ENCODE results near the gene DOCK9. TPM values are rescaled to one million over a fixed set of nuclear protein-coding genes. Genes with fewer than 3 reads are reported as not detected.
A peak's percentile ranks its signal among the peaks of the same experiment; 100 is the strongest.

Gene DOCK9
- total RNA-seq, 1 donor from 2014 or later, result 170 TPM

- TF ChIP-seq, protein P1, sequence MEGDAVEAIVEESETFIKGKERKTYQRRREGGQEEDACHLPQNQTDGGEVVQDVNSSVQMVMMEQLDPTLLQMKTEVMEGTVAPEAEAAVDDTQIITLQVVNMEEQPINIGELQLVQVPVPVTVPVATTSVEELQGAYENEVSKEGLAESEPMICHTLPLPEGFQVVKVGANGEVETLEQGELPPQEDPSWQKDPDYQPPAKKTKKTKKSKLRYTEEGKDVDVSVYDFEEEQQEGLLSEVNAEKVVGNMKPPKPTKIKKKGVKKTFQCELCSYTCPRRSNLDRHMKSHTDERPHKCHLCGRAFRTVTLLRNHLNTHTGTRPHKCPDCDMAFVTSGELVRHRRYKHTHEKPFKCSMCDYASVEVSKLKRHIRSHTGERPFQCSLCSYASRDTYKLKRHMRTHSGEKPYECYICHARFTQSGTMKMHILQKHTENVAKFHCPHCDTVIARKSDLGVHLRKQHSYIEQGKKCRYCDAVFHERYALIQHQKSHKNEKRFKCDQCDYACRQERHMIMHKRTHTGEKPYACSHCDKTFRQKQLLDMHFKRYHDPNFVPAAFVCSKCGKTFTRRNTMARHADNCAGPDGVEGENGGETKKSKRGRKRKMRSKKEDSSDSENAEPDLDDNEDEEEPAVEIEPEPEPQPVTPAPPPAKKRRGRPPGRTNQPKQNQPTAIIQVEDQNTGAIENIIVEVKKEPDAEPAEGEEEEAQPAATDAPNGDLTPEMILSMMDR (IDR thresholded peaks at IDR 0.05), result no peak
- H3K9me3 ChIP-seq, result no peaks in the 10 kb centered on the region
- no peaks in the 10 kb centered on the region for H3K27me3 ChIP-seq
- no peak overlapping the region for H3K27ac ChIP-seq
- no peak overlapping the region for H3K4me3 ChIP-seq
- no peak for DNase-seq
- intact Hi-C loops (cut with DNase I), result no loop called here
- H3K36me3 ChIP-seq, result peaks cover 51% of the 10 kb centered on the region
- ATAC-seq, result no peak
- no peaks in the 10 kb centered on the region for H3K4me1 ChIP-seq
Measured at GRCh38 chr13:98873377-98874028, 104.4 kb downstream of the DOCK9 start.

GRCh38 chr13:98871727-98872126, 106.1 kb downstream of the DOCK9 start:
- H3K4me1 ChIP-seq, result no peaks in the 10 kb centered on the region
- H3K4me3 ChIP-seq, result no peak overlapping the region
- H3K36me3 ChIP-seq, result peaks cover 54% of the 10 kb centered on the region
- no peak overlapping the region for H3K27ac ChIP-seq
- ATAC-seq (peak; percentile 35), DNase-seq (no peak)
- intact Hi-C loops (cut with DNase I), result no loop called here
- TF ChIP-seq, protein P1 (IDR thresholded peaks at IDR 0.05), result no peak
- no peaks in the 10 kb centered on the region for H3K9me3 ChIP-seq
- H3K27me3 ChIP-seq, result no peaks in the 10 kb centered on the region

DNA sequence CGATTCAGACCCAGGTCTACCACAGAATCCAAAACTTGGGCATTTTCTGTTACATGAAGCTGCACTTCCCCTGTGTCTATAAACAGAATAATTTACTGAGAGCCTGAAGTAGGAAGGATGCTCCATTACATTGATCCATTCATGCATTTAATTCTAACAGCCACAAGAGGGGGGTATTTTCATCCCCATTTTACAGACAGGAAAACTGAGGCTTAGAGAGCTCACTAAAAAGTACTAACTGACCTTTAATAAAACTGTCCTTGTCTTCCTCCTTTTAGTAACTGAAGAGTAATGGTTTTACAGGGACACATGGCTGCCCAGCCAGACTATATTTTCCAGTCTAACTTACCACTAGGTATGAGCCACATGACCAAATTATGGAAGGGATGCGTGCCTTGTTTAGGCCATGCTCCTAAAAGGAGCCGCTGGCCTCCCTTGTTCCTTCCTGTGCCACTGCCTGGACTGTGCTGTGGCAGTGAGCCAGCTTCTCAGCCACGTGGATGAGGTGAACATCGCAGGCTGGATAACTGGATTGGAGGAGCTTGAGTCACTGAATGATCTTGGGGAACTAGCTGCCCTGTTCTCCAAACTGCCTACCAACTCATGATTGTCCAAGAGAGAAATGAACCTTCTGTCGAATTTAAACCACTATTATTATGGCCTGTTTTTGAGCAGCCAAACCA, 108.3 kb downstream of the DOCK9 start:
- intact Hi-C loops (cut with DNase I), result no loop called here
- DNase-seq, result no peak
- H3K27me3 ChIP-seq, result no peaks in the 10 kb centered on the region
- TF ChIP-seq, protein P1 (IDR thresholded peaks at IDR 0.05), result peak; percentile 25
- no peak overlapping the region for H3K27ac ChIP-seq
- no peak overlapping the region for H3K4me3 ChIP-seq
- peak; percentile 45 for ATAC-seq
- H3K36me3 ChIP-seq, result peaks cover 60% of the 10 kb centered on the region
- H3K4me1 ChIP-seq, result no peaks in the 10 kb centered on the region
- no peaks in the 10 kb centered on the region for H3K9me3 ChIP-seq

DNA sequence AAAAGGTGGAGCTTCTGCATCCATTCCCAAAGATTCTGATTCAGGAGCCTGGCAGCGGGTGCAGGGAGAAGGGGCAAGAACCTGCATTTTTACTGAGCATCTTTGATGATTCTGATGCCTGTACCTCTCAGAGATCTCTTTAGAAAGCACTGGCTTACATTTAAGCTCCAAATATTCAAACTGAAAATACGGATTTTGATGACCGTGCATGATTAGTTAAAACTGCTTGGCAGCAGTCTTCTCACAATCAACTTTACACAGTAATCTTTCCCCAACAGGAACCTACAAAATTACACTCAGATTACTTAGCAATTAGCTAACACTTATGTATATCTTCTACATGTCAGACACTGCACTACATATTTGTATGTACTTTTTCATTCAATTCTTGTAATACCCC, 108.9 kb downstream of the DOCK9 start:
- intact Hi-C loops (cut with DNase I), result no loop called here

GRCh38 chr13:98866882-98867281, 111.0 kb downstream of the DOCK9 start:
- Histone ChIP-seq H3K36me3 (peaks cover 84% of the 10 kb centered on the region), H3K27me3 (no peaks in the 10 kb centered on the region), H3K27ac (no peak overlapping the region), H3K4me3 (no peak overlapping the region), H3K9me3 (no peaks in the 10 kb centered on the region), H3K4me1 (no peaks in the 10 kb centered on the region)
- intact Hi-C loops (cut with DNase I), result no loop called here
- DNase-seq, result no peak
- TF ChIP-seq, protein P1 (IDR thresholded peaks at IDR 0.05), result no peak
- no peak for ATAC-seq

More for the DNA sequence above, 108.9 kb downstream of the DOCK9 start:
- no peak for DNase-seq
- TF ChIP-seq, protein P1 (IDR thresholded peaks at IDR 0.05), result no peak
- no peak overlapping the region for H3K27ac ChIP-seq
- H3K4me3 ChIP-seq, result no peak overlapping the region
- peaks cover 66% of the 10 kb centered on the region for H3K36me3 ChIP-seq
- no peaks in the 10 kb centered on the region for H3K4me1 ChIP-seq
- H3K9me3 ChIP-seq, result no peaks in the 10 kb centered on the region
- ATAC-seq, result no peak
- H3K27me3 ChIP-seq, result no peaks in the 10 kb centered on the region
